H1 (cell line): ENCODE results near the gene NTRK1. TPM values are rescaled to one million over a fixed set of nuclear protein-coding genes. Genes with fewer than 3 reads are reported as not detected.
A peak's percentile ranks its signal among the peaks of the same experiment; 100 is the strongest.

ENCODE experiments used
- CTCF ChIA-PET: fragments of 300-600 bp; sonication (Branson Sonifier 250); formaldehyde crosslinking; loops from one replicate; lab custom pipeline; 2021; ENCODE audit not compliant: partially characterized antibody; lab: Charles Lee
- POLR2A ChIA-PET: fragments of 300-600 bp; sonication (Branson Sonifier 250); formaldehyde crosslinking; loops from one replicate; lab custom pipeline; 2021; ENCODE audit warnings: inconsistent platforms; ENCODE audit not compliant: partially characterized antibody; lab: Charles Lee
- DNase-seq, 2 experiments: peaks; one replicate each; pipeline versions ENCODE4 v3.0.0 to v3.0.0-alpha.2; 2010 to 2022; ENCODE audit warnings: low spot score in 2 of 2, low read depth in 1 of 2, mixed read lengths in 1 of 2
- FAIRE-seq: peaks from 2 replicates; lab custom pipeline; 2011; peaks lifted over from hg19 to GRCh38; lab: Jason Lieb, UNC
- H2AFZ ChIP-seq: 2 replicates; pipeline ENCODE4 v1.8.1; 2012; ENCODE audit warnings: low read length, inconsistent platforms
- H2AK5ac ChIP-seq: 2 replicates; pipeline ENCODE4 v1.6.1; 2013; ENCODE audit warnings: low read depth, low read length
- H2BK120ac ChIP-seq: replicated peaks from 2 replicates; pipeline ENCODE3; 2013; ENCODE audit warnings: low read depth, low read length, inconsistent platforms
- H2BK12ac ChIP-seq: 2 replicates; pipeline ENCODE4 v1.6.1; 2013; ENCODE audit warnings: low read depth, low read length
- H2BK15ac ChIP-seq: 2 replicates; pipeline ENCODE4 v1.6.1; 2013; ENCODE audit warnings: low read length
- H2BK20ac ChIP-seq: 2 replicates; pipeline ENCODE4 v1.6.1; 2013; ENCODE audit warnings: low read length
- H2BK5ac ChIP-seq: 2 replicates; pipeline ENCODE4 v1.6.1; 2013; ENCODE audit warnings: low read depth, low read length
- H3K14ac ChIP-seq: 2 replicates; pipeline ENCODE4 v1.6.1; 2013; ENCODE audit warnings: inconsistent platforms; ENCODE audit not compliant: insufficient read length
- H3K18ac ChIP-seq: 2 replicates; pipeline ENCODE4 v1.6.1; 2013; ENCODE audit warnings: low read length; ENCODE audit errors: extremely low read depth
- H3K23ac ChIP-seq: 2 replicates; pipeline ENCODE4 v1.6.1; 2013; ENCODE audit warnings: inconsistent platforms; ENCODE audit not compliant: insufficient read length
- H3K23me2 ChIP-seq: 2 replicates; pipeline ENCODE4 v1.6.1; 2013; ENCODE audit warnings: low read depth, low read length
- H3K27ac ChIP-seq: 2 replicates; pipeline ENCODE4 v1.6.1; 2011; ENCODE audit warnings: low read depth, low read length, inconsistent platforms
- H3K27me3 ChIP-seq, 4 experiments: replicated peaks in 1 of 4; 1 replicate in 1 of 4; 2 replicates in 3 of 4; pipeline versions ENCODE4 v1.6.1 to v1.8.1; 2011 to 2013; ENCODE audit warnings: low read length in 3 of 4, mild to moderate bottlenecking in 3 of 4, inconsistent platforms in 2 of 4, mixed read lengths in 2 of 4, moderate library complexity in 1 of 4; ENCODE audit not compliant: control insufficient read depth in 3 of 4, insufficient read depth in 3 of 4; ENCODE audit errors: extremely low read depth in 1 of 4
- H3K36me3 ChIP-seq, 4 experiments: 2 replicates each; pipeline versions ENCODE4 v1.6.1 to v1.8.1; 2011 to 2013; ENCODE audit warnings: mild to moderate bottlenecking in 4 of 4, low read length in 3 of 4, moderate library complexity in 2 of 4, control low read depth in 1 of 4, inconsistent platforms in 1 of 4; ENCODE audit not compliant: insufficient read depth in 4 of 4, control insufficient read depth in 2 of 4
- H3K4ac ChIP-seq: replicated peaks from 2 replicates; pipeline ENCODE3; 2013; ENCODE audit warnings: low read length, low read depth, mixed read lengths, inconsistent platforms; ENCODE audit not compliant: insufficient read length
- H3K4me1 ChIP-seq, 4 experiments: replicated peaks in 1 of 4; 1 replicate in 1 of 4; 2 replicates in 3 of 4; pipeline versions ENCODE4 v1.6.1 to v1.8.1; 2011 to 2013; ENCODE audit warnings: low read length in 3 of 4, inconsistent platforms in 2 of 4, mixed read lengths in 1 of 4; ENCODE audit not compliant: insufficient read depth in 4 of 4, control insufficient read depth in 3 of 4
- H3K4me2 ChIP-seq, 2 experiments: 2 replicates each; pipeline versions ENCODE4 v1.6.1 to v1.8.1; 2011 to 2013; ENCODE audit warnings: low read depth in 2 of 2, low read length in 2 of 2, control low read depth in 1 of 2, inconsistent platforms in 1 of 2, mild to moderate bottlenecking in 1 of 2; ENCODE audit not compliant: insufficient read depth in 1 of 2
- H3K4me3 ChIP-seq, 4 experiments: fragments of 200-600, 300-600 bp in 1 of 4; sonication (generic), shearing (Covaris generic), sonication (Bioruptor Twin) in 1 of 4; 2 replicates each; pipeline versions ENCODE4 v1.5.1 to v1.8.1; 2011 to 2016; ENCODE audit warnings: low read length in 4 of 4, low read depth in 3 of 4, control low read depth in 2 of 4, inconsistent platforms in 2 of 4, mild to moderate bottlenecking in 2 of 4, mixed read lengths in 1 of 4, moderate library complexity in 1 of 4; ENCODE audit not compliant: insufficient read depth in 2 of 4; ENCODE audit errors: extremely low read depth in 1 of 4
- H3K56ac ChIP-seq: replicated peaks from 2 replicates; pipeline ENCODE3; 2013; ENCODE audit warnings: low read depth, mild to moderate bottlenecking, mixed read lengths, low read length, inconsistent platforms; ENCODE audit not compliant: insufficient read length
- H3K79me1 ChIP-seq: 2 replicates; pipeline ENCODE4 v1.6.1; 2013; ENCODE audit warnings: low read depth, low read length, control low read depth
- H3K79me2 ChIP-seq, 2 experiments: 2 replicates each; pipeline versions ENCODE4 v1.6.1 to v1.8.1; 2012 to 2013; ENCODE audit warnings: low read length in 2 of 2, mild to moderate bottlenecking in 2 of 2, inconsistent platforms in 1 of 2; ENCODE audit not compliant: insufficient read depth in 2 of 2, control insufficient read depth in 1 of 2
- H3K9ac ChIP-seq, 4 experiments: replicated peaks in 1 of 4; 1 replicate in 1 of 4; 2 replicates in 3 of 4; pipeline versions ENCODE4 v1.6.1 to v1.8.1; 2011 to 2013; ENCODE audit warnings: low read depth in 3 of 4, low read length in 3 of 4, control low read depth in 2 of 4, mild to moderate bottlenecking in 2 of 4, moderate library complexity in 2 of 4, inconsistent platforms in 1 of 4; ENCODE audit errors: extremely low read depth in 1 of 4
- H3K9me3 ChIP-seq, 2 experiments: 2 replicates each; pipeline versions ENCODE4 v1.6.1 to v1.8.1; 2012 to 2013; ENCODE audit warnings: mild to moderate bottlenecking in 2 of 2, moderate library complexity in 2 of 2, control low read depth in 1 of 2, inconsistent platforms in 1 of 2, low read depth in 1 of 2, low read length in 1 of 2, mixed read lengths in 1 of 2; ENCODE audit not compliant: insufficient read depth in 2 of 2
- H4K20me1 ChIP-seq, 2 experiments: replicated peaks in 1 of 2; 2 replicates each; pipeline versions ENCODE3 to v1.8.1; 2011 to 2013; ENCODE audit warnings: inconsistent platforms in 2 of 2, low read length in 2 of 2, mild to moderate bottlenecking in 1 of 2; ENCODE audit not compliant: insufficient read depth in 2 of 2, control insufficient read depth in 1 of 2
- H4K5ac ChIP-seq: 2 replicates; pipeline ENCODE4 v1.6.1; 2013; ENCODE audit warnings: low read length, low read depth, mixed read lengths, inconsistent platforms; ENCODE audit not compliant: insufficient read length
- H4K8ac ChIP-seq: 2 replicates; pipeline ENCODE4 v1.8.0; 2013; ENCODE audit warnings: mild to moderate bottlenecking, moderate library complexity, low read length, inconsistent platforms; ENCODE audit not compliant: insufficient read depth; ENCODE audit errors: extremely low read depth
- H4K91ac ChIP-seq: replicated peaks from 2 replicates; pipeline ENCODE3; 2013; ENCODE audit warnings: low read length, mixed read lengths, inconsistent platforms; ENCODE audit not compliant: insufficient read length
- EZH2 ChIP-seq: fragments of 200-600 bp; sonication (generic); IDR thresholded peaks from 2 replicates; pipeline ENCODE4 v1.7.1; 2012; ENCODE audit warnings: low read depth, mild to moderate bottlenecking, moderate library complexity, low read length, inconsistent platforms; ENCODE audit not compliant: severe bottlenecking
- KDM1A ChIP-seq: fragments of 200-600, 300-600 bp; sonication (generic); IDR thresholded peaks from 2 replicates; pipeline ENCODE4 v1.7.1; 2016; ENCODE audit warnings: mild to moderate bottlenecking, low read length, borderline replicate concordance
- TAF7 ChIP-seq: optimal IDR thresholded peaks from 2 replicates; pipeline ENCODE3; 2011; ENCODE audit warnings: low read depth, mild to moderate bottlenecking, inconsistent platforms, low read length, moderate library complexity, borderline replicate concordance
- WGBS, 2 experiments: shearing (Covaris generic) in 1 of 2; methylation state at CpG; one replicate each; pipeline versions ENCODE4 v1.1.6 to v1.1.7; 2013 to 2015; ENCODE audit warnings: low lambda C conversion rate in 2 of 2, mixed read lengths in 2 of 2, inconsistent platforms in 1 of 2, low coverage in 1 of 2, missing lambda C conversion rate in 1 of 2; ENCODE audit not compliant: insufficient replicate concordance in 2 of 2, insufficient coverage in 1 of 2, insufficient read length in 1 of 2; ENCODE audit errors: extremely low coverage in 1 of 2, missing lambda C conversion rate in 1 of 2; 5-methylcytosine and 5-hydroxymethylcytosine counted together
- polyA plus RNA-seq, 7 experiments: library from polyadenylated mRNA; depleted of rRNA in 3 of 7; stranded (reverse) in 5 of 7; unstranded in 2 of 7; fragments of >200 nt in 5 of 7; fragments of 200-250 nt in 2 of 7; gene quantifications; 1 replicate in 5 of 7; 2 replicates in 1 of 7; 4 replicates in 1 of 7; pipeline versions ENCODE4 v1.2.1 to v1.2.3, GENCODE V29; 2011 to 2013; ENCODE audit warnings: missing spikeins in 2 of 7, mixed read lengths in 2 of 7
- total RNA-seq: library from RNA; stranded (reverse); fragmentation: NEBNext Ultra II Directional; extraction: Animal tissue kit (Norgen Biotek cat#: 25700); gene quantifications from 2 replicates; pipeline ENCODE4 v1.2.1, GENCODE V29; 2021

NTRK1 gene
- total and polyA plus RNA-seq, 2 of the 8 experiments (the other 6 are each of a cell fraction or from before 2014, with no cell fraction given): 0.12 to 0.24 TPM

- Histone ChIP-seq H3K18ac (no peak overlapping the region), H3K4me3 (no peak overlapping the region), H3K36me3 (no peaks in the 10 kb centered on the region), H3K27ac (no peak overlapping the region), H3K9me3 (no peaks in the 10 kb centered on the region), H3K56ac (no peak overlapping the region), H4K8ac (no peak overlapping the region), H3K4ac (no peak overlapping the region), H2BK12ac (no peak overlapping the region), H3K14ac (no peak overlapping the region), H2BK15ac (no peak overlapping the region), H3K79me2 (no peaks in the 10 kb centered on the region), H2BK5ac (no peak overlapping the region), H3K79me1 (no peaks in the 10 kb centered on the region), H2AK5ac (peak overlapping the region; percentile 20; the same call in 1 of the 2 replicates), H4K5ac (no peak overlapping the region), H2BK120ac (no peak overlapping the region), H3K9ac (no peak overlapping the region), H3K27me3 (peaks cover 0 to 27% (median 24%) of the 10 kb centered on the region in 4 experiments; a peak in 6 of 7 replicates), H3K23me2 (0 out of 2 replicates have a peak, but pooled peaks cover 2% of the 10 kb centered on the region), H4K91ac (no peak overlapping the region), H4K20me1 (no peaks in the 10 kb centered on the region), H3K23ac (no peak overlapping the region), H3K4me2 (peak overlapping the region; percentile 3 to 46; a peak in 2 of 4 replicates), H3K4me1 (peaks cover 8 to 39% (median 16%) of the 10 kb centered on the region in 4 experiments), H2BK20ac (no peak overlapping the region), H2AFZ (no peak overlapping the region)
- CTCF ChIA-PET: interaction anchor here (0.9 to 31.4 kb wide), 15 partner anchors 9 to 226 kb away, joined by 3 to 719 read pairs (median 4); partner anchors contain the start of genes INSRR, LRRC71 and NTRK1
- no peak for TF ChIP-seq TAF7
- TF ChIP-seq KDM1A: peak; percentile 89
- peak; percentile 33 for TF ChIP-seq EZH2
- FAIRE-seq (no peak), DNase-seq (no peak)
- POLR2A ChIA-PET: interaction anchor here (0.8 to 1.9 kb wide), 8 partner anchors 9 to 208 kb away, joined by 3 to 10 read pairs (median 4); partner anchors contain the start of gene NES
- 74% methylated on average over 13 of the region's 13 CpGs; no CpG with 5 or more reads in 1 of the 2 experiments for WGBS, 2 experiments
Measured at GRCh38 chr1:156885880-156886355, 25.3 kb downstream of the NTRK1 start.
